GM23338 (cell line): Measurements from ENCODE around the gene RXRA. TPM values are rescaled to one million over a fixed set of nuclear protein-coding genes. Genes with fewer than 3 reads are reported as not detected.

Source experiments
- ATAC-seq: fragments of 200-7000 bp; cut with Tn5 transposase; 3 replicates; pipeline ENCODE4 v1.9.1; 2020
- DNase-seq: peaks from one replicate; pipeline ENCODE4 v3.0.0-alpha.2; 2015; ENCODE audit warnings: low spot score
- H2AFZ ChIP-seq: fragments of 200-600 bp; sonication (generic); 2 replicates; pipeline ENCODE4 v1.8.0; 2016; ENCODE audit warnings: antibody characterized with exemption, mild to moderate bottlenecking, moderate library complexity
- H3F3A ChIP-seq: fragments of 200-600 bp; sonication (generic); replicated peaks from 2 replicates; pipeline ENCODE4 v1.8.0; 2017; ENCODE audit warnings: antibody characterized with exemption, mixed run types, low read depth
- H3K27ac ChIP-seq: fragments of 200-600 bp; sonication (generic); 2 replicates; pipeline ENCODE4 v1.6.1; 2016; ENCODE audit warnings: low read depth
- H3K27me3 ChIP-seq: fragments of 200-600 bp; sonication (generic); 2 replicates; pipeline ENCODE4 v1.8.0; 2016; ENCODE audit warnings: mild to moderate bottlenecking, mixed run types, moderate library complexity; ENCODE audit not compliant: insufficient read depth
- H3K36me3 ChIP-seq: fragments of 200-600 bp; sonication (generic); 2 replicates; pipeline ENCODE4 v1.8.0; 2016; ENCODE audit warnings: mild to moderate bottlenecking; ENCODE audit not compliant: insufficient read depth
- H3K4me1 ChIP-seq: fragments of 200-600 bp; sonication (generic); 2 replicates; pipeline ENCODE4 v1.8.0; 2016; ENCODE audit warnings: mild to moderate bottlenecking, moderate library complexity; ENCODE audit not compliant: insufficient read depth
- H3K4me2 ChIP-seq: fragments of 200-600 bp; sonication (generic); 2 replicates; pipeline ENCODE4 v1.7.1; 2017; ENCODE audit warnings: mixed run types
- H3K4me3 ChIP-seq: fragments of 200-600 bp; sonication (generic); 2 replicates; pipeline ENCODE4 v1.6.1; 2016; ENCODE audit warnings: mixed run types
- H3K79me2 ChIP-seq: fragments of 200-600 bp; sonication (generic); replicated peaks from 2 replicates; pipeline ENCODE4 v1.8.0; 2017; ENCODE audit warnings: mild to moderate bottlenecking; ENCODE audit not compliant: insufficient read depth
- H3K9me2 ChIP-seq: fragments of 200-600 bp; sonication (generic); 2 replicates; pipeline ENCODE4 v1.8.0; 2017; ENCODE audit not compliant: insufficient read depth
- H4K20me1 ChIP-seq: fragments of 200-600 bp; sonication (generic); replicated peaks from 2 replicates; pipeline ENCODE4 v1.8.0; 2017; ENCODE audit warnings: mild to moderate bottlenecking; ENCODE audit not compliant: insufficient read depth
- H3K27ac Mint-ChIP-seq: 2 replicates; pipeline ENCODE4 v1.8.0; 2020; ENCODE audit warnings: inconsistent platforms, mild to moderate bottlenecking, moderate library complexity, mixed read lengths
- H3K27me3 Mint-ChIP-seq: 3 replicates; pipeline ENCODE4 v1.8.0; 2022; ENCODE audit warnings: low read depth, mild to moderate bottlenecking, moderate library complexity, mixed read lengths, inconsistent platforms; ENCODE audit not compliant: insufficient read depth, poor library complexity
- H3K36me3 Mint-ChIP-seq: 3 replicates; pipeline ENCODE4 v1.8.0; 2021; ENCODE audit warnings: low read depth, mild to moderate bottlenecking, inconsistent platforms, moderate library complexity, mixed read lengths
- H3K4me1 Mint-ChIP-seq: 3 replicates; pipeline ENCODE4 v1.8.0; 2020; ENCODE audit warnings: mild to moderate bottlenecking, inconsistent platforms, mixed read lengths
- H3K4me3 Mint-ChIP-seq: 3 replicates; pipeline ENCODE4 v1.8.0; 2021; ENCODE audit warnings: moderate library complexity, mild to moderate bottlenecking, inconsistent platforms, mixed read lengths
- H3K9me3 Mint-ChIP-seq: 3 replicates; pipeline ENCODE4 v1.8.0; 2020; ENCODE audit warnings: moderate library complexity, mild to moderate bottlenecking, inconsistent platforms, mixed read lengths
- CREB1 ChIP-seq: fragments of 250-450 bp; sonication (Bioruptor Pico); IDR thresholded peaks from 2 replicates; pipeline ENCODE4 v1.5.0; 2020; ENCODE audit warnings: low read depth, mild to moderate bottlenecking, moderate library complexity
- CTCF ChIP-seq, 2 experiments: fragments of 200-600 bp in 1 of 2; sonication (generic) in 1 of 2; conservative IDR thresholded peaks; 2 replicates each; pipeline versions ENCODE4 v1.5.1 to v1.6.1; 2016 to 2017; ENCODE audit warnings: antibody characterized with exemption in 2 of 2, low read depth in 2 of 2, mild to moderate bottlenecking in 2 of 2, moderate library complexity in 1 of 2
- ETS1 ChIP-seq: IDR thresholded peaks from 2 replicates; pipeline ENCODE4 v1.6.1; 2016; ENCODE audit warnings: antibody characterized with exemption
- EZH2 ChIP-seq: fragments of 200-600 bp; sonication (generic); IDR thresholded peaks from one replicate; pipeline ENCODE4 v1.8.0; 2017; ENCODE audit warnings: antibody characterized with exemption, mild to moderate bottlenecking, low read depth; ENCODE audit not compliant: unreplicated experiment
- EZH2phosphoT487 ChIP-seq: fragments of 200-600 bp; sonication (generic); IDR thresholded peaks from one replicate; pipeline ENCODE4 v1.8.1; 2018; ENCODE audit warnings: antibody characterized with exemption; ENCODE audit not compliant: unreplicated experiment
- JUNB ChIP-seq: IDR thresholded peaks from one replicate; pipeline ENCODE4 v1.6.1; 2016; ENCODE audit warnings: antibody characterized with exemption; ENCODE audit not compliant: unreplicated experiment
- NANOG ChIP-seq: IDR thresholded peaks from 2 replicates; pipeline ENCODE4 v1.6.1; 2016; ENCODE audit warnings: antibody characterized with exemption, borderline replicate concordance
- POLR2AphosphoS5 ChIP-seq: IDR thresholded peaks from 2 replicates; pipeline ENCODE4 v1.6.1; 2016; ENCODE audit warnings: antibody characterized with exemption, low read depth
- STAT1 ChIP-seq: IDR thresholded peaks from one replicate; pipeline ENCODE4 v1.6.1; 2016; ENCODE audit warnings: antibody characterized with exemption; ENCODE audit not compliant: unreplicated experiment
- ZNF114 ChIP-seq: fragments of 250-450 bp; sonication (Bioruptor Pico); IDR thresholded peaks from 2 replicates; pipeline ENCODE4 v1.5.0; 2020; ENCODE audit warnings: mild to moderate bottlenecking, moderate library complexity
- ZNF331 ChIP-seq: fragments of 250-450 bp; sonication (Bioruptor Pico); IDR thresholded peaks from 2 replicates; pipeline ENCODE4 v1.5.0; 2020; ENCODE audit warnings: low read depth, mild to moderate bottlenecking, moderate library complexity
- ZNF462 ChIP-seq: fragments of 250-450 bp; sonication (Bioruptor Pico); IDR thresholded peaks from 2 replicates; pipeline ENCODE4 v1.5.0; 2020; ENCODE audit warnings: mild to moderate bottlenecking, moderate library complexity
- polyA plus RNA-seq: library from polyadenylated mRNA; unstranded; fragments of >200 nt; fragmentation: Nextera tagmentation; extraction: Ambion mirVana; gene quantifications from 2 replicates; pipeline ENCODE4 v1.2.1, GENCODE V29; 2016
- total RNA-seq: library from RNA; depleted of rRNA; stranded (reverse); fragments of >200 nt; shearing (Covaris generic); gene quantifications from 2 replicates; pipeline ENCODE4 v1.2.3, GENCODE V29; 2014
- TF ChIP-seq, protein P1 (sequence below): IDR thresholded peaks from one replicate; pipeline ENCODE4 v1.6.1; 2018; ENCODE audit warnings: antibody characterized with exemption; ENCODE audit not compliant: unreplicated experiment

RXRA gene
- total and polyA plus RNA-seq, 2 experiments from 2014 or later, result 4.9 to 17.9 TPM

GRCh38 chr9:134403682-134404301, 77.5 kb downstream of the RXRA start:
- Mint-ChIP-seq H3K4me1 (peaks cover 6% of the 10 kb centered on the region), H3K4me3 (no peak overlapping the region), H3K9me3 (peaks cover 8% of the 10 kb centered on the region; the same call in 2 of the 3 replicates), H3K27me3 (peaks cover 9% of the 10 kb centered on the region), H3K27ac (peak overlapping the region; percentile 67; the same call in 1 of the 2 replicates), H3K36me3 (peaks cover 4% of the 10 kb centered on the region; the same call in 2 of the 3 replicates)
- Histone ChIP-seq H3K9me2 (no peaks in the 10 kb centered on the region), H3K4me1 (no peaks in the 10 kb centered on the region), H2AFZ (no peak overlapping the region), H4K20me1 (no peaks in the 10 kb centered on the region), H3K4me3 (no peak overlapping the region), H3K27me3 (no peaks in the 10 kb centered on the region), H3F3A (no peaks in the 10 kb centered on the region), H3K36me3 (no peaks in the 10 kb centered on the region), H3K79me2 (peaks cover 14% of the 10 kb centered on the region), H3K27ac (no peak overlapping the region), H3K4me2 (no peak overlapping the region)
- TF ChIP-seq CTCF (conservative IDR thresholded peaks at IDR 0.05; ENCODE audit: low read depth in 2 of 2) (no peak), ZNF462 (CRISPR knock-in tag) (no peak), ETS1 (no peak), ZNF331 (CRISPR knock-in tag) (no peak), JUNB (no peak), EZH2phosphoT487 (no peak), ZNF114 (CRISPR knock-in tag) (no peak), CREB1 (CRISPR knock-in tag) (no peak), STAT1 (no peak), EZH2 (no peak), NANOG (no peak), POLR2AphosphoS5 (no peak)
- TF ChIP-seq, protein P1, sequence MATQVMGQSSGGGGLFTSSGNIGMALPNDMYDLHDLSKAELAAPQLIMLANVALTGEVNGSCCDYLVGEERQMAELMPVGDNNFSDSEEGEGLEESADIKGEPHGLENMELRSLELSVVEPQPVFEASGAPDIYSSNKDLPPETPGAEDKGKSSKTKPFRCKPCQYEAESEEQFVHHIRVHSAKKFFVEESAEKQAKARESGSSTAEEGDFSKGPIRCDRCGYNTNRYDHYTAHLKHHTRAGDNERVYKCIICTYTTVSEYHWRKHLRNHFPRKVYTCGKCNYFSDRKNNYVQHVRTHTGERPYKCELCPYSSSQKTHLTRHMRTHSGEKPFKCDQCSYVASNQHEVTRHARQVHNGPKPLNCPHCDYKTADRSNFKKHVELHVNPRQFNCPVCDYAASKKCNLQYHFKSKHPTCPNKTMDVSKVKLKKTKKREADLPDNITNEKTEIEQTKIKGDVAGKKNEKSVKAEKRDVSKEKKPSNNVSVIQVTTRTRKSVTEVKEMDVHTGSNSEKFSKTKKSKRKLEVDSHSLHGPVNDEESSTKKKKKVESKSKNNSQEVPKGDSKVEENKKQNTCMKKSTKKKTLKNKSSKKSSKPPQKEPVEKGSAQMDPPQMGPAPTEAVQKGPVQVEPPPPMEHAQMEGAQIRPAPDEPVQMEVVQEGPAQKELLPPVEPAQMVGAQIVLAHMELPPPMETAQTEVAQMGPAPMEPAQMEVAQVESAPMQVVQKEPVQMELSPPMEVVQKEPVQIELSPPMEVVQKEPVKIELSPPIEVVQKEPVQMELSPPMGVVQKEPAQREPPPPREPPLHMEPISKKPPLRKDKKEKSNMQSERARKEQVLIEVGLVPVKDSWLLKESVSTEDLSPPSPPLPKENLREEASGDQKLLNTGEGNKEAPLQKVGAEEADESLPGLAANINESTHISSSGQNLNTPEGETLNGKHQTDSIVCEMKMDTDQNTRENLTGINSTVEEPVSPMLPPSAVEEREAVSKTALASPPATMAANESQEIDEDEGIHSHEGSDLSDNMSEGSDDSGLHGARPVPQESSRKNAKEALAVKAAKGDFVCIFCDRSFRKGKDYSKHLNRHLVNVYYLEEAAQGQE, result no peak
- ATAC-seq, result no peak
- no peak for DNase-seq
